Left ventricle myocardium inferior (tissue), 1 donor: Measurements from ENCODE around the gene VAV3. TPM values are rescaled to one million over a fixed set of nuclear protein-coding genes. Genes with fewer than 3 reads are reported as not detected.
A peak's percentile ranks its signal among the peaks of the same experiment; 100 is the strongest.

ENCODE experiments used
- DNase-seq: peaks from one replicate; pipeline ENCODE4 v3.0.0-alpha.2; 2020
- H3K27ac ChIP-seq: fragments of 200-600 bp; replicated peaks from 2 replicates; pipeline ENCODE4 v1.8.0; 2021
- H3K27me3 ChIP-seq: fragments of 200-600 bp; 2 replicates; pipeline ENCODE4 v1.8.0; 2021; ENCODE audit warnings: low read depth
- H3K36me3 ChIP-seq: fragments of 200-600 bp; 2 replicates; pipeline ENCODE4 v1.8.0; 2021
- H3K4me1 ChIP-seq: fragments of 200-600 bp; 2 replicates; pipeline ENCODE4 v1.8.0; 2021
- H3K4me3 ChIP-seq: fragments of 200-600 bp; 2 replicates; pipeline ENCODE4 v1.8.0; 2021; ENCODE audit warnings: mild to moderate bottlenecking, moderate library complexity
- H3K9me3 ChIP-seq: fragments of 200-600 bp; replicated peaks from 2 replicates; pipeline ENCODE4 v1.8.0; 2021
- CTCF ChIP-seq: fragments of 200-600 bp; IDR thresholded peaks from 2 replicates; pipeline ENCODE4 v1.8.0; 2021; ENCODE audit warnings: antibody characterized with exemption, mild to moderate bottlenecking, borderline replicate concordance
- intact Hi-C: fragments of 100-400 bp; cut with micrococcal nuclease; formaldehyde crosslinking; loops from one replicate; pipeline ENCODE4 v1.11.0; 2022
- total RNA-seq: library from RNA; stranded (reverse); fragmentation: NEBNext Ultra II Directional; extraction: Animal tissue kit (Norgen Biotek cat#: 25700); gene quantifications from one replicate; pipeline ENCODE4 v1.2.1, GENCODE V29; 2021
- donor health status: DM: no; HTN: yes; CAD: no; lungs with severe emphysema.

VAV3 gene
- total RNA-seq, 1 donor from 2014 or later: 1.4 TPM

DNA sequence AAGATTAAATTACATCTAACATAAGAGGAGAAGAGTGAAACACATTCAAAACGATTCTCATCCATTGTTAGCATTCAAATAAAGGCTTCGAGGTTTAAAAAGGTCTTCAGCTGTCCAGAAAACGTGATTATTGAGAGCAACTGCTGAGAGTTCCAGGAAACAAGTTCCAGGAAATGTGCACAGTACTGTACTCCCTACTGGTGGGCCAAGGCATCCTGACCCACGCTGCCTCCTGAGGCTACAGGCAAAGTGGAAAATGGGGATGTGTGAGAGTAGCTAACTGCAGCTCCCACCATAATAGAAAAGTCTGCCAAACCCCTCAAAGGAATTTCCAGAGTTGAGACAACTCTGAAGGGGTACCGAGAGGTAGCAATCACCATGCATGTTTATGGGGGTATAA lies 2.0 kb downstream of the VAV3 start:
- peak overlapping the region; percentile 73 for H3K4me3 ChIP-seq
- no peaks in the 10 kb centered on the region for H3K36me3 ChIP-seq
- H3K9me3 ChIP-seq: no peaks in the 10 kb centered on the region
- peak overlapping the region; percentile 83 for H3K27ac ChIP-seq
- intact Hi-C loops: loop anchor here (10.0 kb wide), 3 partner anchors 48 to 178 kb away; no protein-coding TSS in a partner anchor
- peaks cover 29% of the 10 kb centered on the region for H3K4me1 ChIP-seq
- no peak for DNase-seq
- peaks cover 43% of the 10 kb centered on the region for H3K27me3 ChIP-seq
- no peak for TF ChIP-seq CTCF

DNA sequence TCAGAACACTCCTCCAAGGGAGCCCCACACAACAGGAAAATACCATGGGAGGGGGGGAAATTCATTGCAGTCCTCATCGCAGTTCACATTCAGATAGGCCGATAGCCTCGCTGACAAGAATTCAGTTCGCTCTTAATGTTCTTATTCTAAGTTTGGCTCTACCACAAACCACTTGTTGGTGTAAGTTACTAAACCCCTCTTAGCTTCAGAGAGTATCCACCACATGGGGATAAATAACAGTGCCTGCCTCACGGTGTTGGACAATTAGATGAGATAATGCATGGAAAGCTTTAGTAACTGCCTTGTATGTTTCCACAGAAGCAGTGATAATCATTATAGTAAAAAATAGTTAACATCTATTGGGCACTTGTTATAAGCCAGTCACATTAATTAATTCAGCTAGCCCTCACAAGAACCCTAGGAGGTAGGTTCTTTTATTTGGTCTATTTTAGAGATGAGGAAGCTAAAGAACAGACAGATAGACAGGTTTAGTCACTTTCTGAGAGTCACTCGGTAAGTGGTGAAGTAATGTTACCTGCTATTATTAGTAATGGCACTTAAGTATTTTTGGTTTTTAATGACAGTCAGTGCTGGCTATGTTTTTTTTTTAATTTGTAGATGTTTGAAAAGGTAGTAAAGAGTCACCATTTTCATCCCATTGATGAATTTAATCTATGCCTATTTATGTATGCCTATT lies 10.1 kb downstream of the VAV3 start:
- H3K4me1 ChIP-seq: peaks cover 24% of the 10 kb centered on the region
- intact Hi-C loops: no loop called here

GRCh38 chr1:107954126-107954525 lies 10.9 kb downstream of the VAV3 start:
- no peaks in the 10 kb centered on the region for H3K9me3 ChIP-seq
- peaks cover 24% of the 10 kb centered on the region for H3K4me1 ChIP-seq
- no peak for DNase-seq
- no peak overlapping the region for H3K4me3 ChIP-seq
- TF ChIP-seq CTCF: no peak
- H3K36me3 ChIP-seq: no peaks in the 10 kb centered on the region
- intact Hi-C loops: no loop called here
- H3K27ac ChIP-seq: peak overlapping the region; percentile 62
- no peaks in the 10 kb centered on the region for H3K27me3 ChIP-seq

More for the DNA sequence above, 10.1 kb downstream of the VAV3 start:
- H3K27me3 ChIP-seq: no peaks in the 10 kb centered on the region
- no peaks in the 10 kb centered on the region for H3K9me3 ChIP-seq
- no peak for TF ChIP-seq CTCF
- DNase-seq: no peak
- H3K27ac ChIP-seq: no peak overlapping the region
- H3K4me3 ChIP-seq: no peak overlapping the region
- H3K36me3 ChIP-seq: no peaks in the 10 kb centered on the region

- H3K4me1 ChIP-seq: peaks cover 24% of the 10 kb centered on the region
- intact Hi-C loops: no loop called here
- peak overlapping the region; percentile 62 for H3K27ac ChIP-seq
These were observed 11.4 kb downstream of the VAV3 start for GRCh38 chr1:107953556-107953955.

DNA sequence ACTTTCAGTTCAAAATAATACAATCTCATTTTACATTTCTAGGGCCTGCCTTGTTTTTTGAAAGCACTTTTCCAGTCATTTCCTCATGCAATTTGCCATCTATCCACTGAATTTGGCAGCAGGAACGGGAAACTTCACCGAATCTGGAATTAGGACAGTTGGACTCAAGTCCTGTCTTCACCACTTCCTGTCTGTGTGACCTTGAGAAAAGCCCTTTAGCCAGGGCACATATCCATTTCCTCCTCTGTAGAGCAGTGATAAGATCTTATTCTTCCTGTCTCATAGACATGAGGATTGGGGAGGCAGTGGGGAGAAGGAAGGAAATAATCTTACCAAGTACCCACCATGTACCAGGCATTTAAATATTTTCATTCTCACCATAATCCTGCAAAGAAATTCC lies 12.0 kb downstream of the VAV3 start:
- intact Hi-C loops: no loop called here
- DNase-seq: no peak
- Histone ChIP-seq H3K9me3 (no peaks in the 10 kb centered on the region), H3K4me1 (peaks cover 24% of the 10 kb centered on the region), H3K27ac (peak overlapping the region; percentile 62), H3K4me3 (no peak overlapping the region), H3K36me3 (no peaks in the 10 kb centered on the region), H3K27me3 (no peaks in the 10 kb centered on the region)
- no peak for TF ChIP-seq CTCF

More at GRCh38 chr1:107953556-107953955, 11.4 kb downstream of the VAV3 start:
- Histone ChIP-seq H3K4me3 (no peak overlapping the region), H3K9me3 (no peaks in the 10 kb centered on the region), H3K27me3 (no peaks in the 10 kb centered on the region), H3K36me3 (no peaks in the 10 kb centered on the region)
- no peak for DNase-seq
- no peak for TF ChIP-seq CTCF
